DND-41 (cell line): ENCODE measurements around the gene DDX60.

ENCODE experiments used
- ATAC-seq: fragments of 200-7000 bp; cut with Tn5 transposase; 3 replicates; pipeline ENCODE4 v1.9.1; 2021; ENCODE audit warnings: low read depth; ENCODE audit not compliant: insufficient read depth
- DNase-seq: peaks from one replicate; pipeline ENCODE4 v3.0.0-alpha.2; 2020
- H2AFZ ChIP-seq: 2 replicates; pipeline ENCODE4 v1.6.0; 2012; ENCODE audit warnings: low read depth, low read length
- H3K27ac ChIP-seq: 2 replicates; pipeline ENCODE4 v1.5.1; 2012; ENCODE audit warnings: low read length, inconsistent platforms
- H3K27me3 ChIP-seq: fragments of 200-600 bp; sonication (generic); 2 replicates; pipeline ENCODE4 v1.6.0; 2012; ENCODE audit warnings: low read length, mild to moderate bottlenecking, inconsistent platforms; ENCODE audit not compliant: insufficient read depth, poor library complexity
- H3K36me3 ChIP-seq: 2 replicates; pipeline ENCODE4 v1.5.1; 2012; ENCODE audit warnings: low read length, inconsistent platforms; ENCODE audit not compliant: insufficient read depth
- H3K4me1 ChIP-seq: 2 replicates; pipeline ENCODE4 v1.5.1; 2012; ENCODE audit warnings: mild to moderate bottlenecking, low read length; ENCODE audit not compliant: insufficient read depth
- H3K4me2 ChIP-seq: 2 replicates; pipeline ENCODE4 v1.6.0; 2012; ENCODE audit warnings: mild to moderate bottlenecking, moderate library complexity, low read length, inconsistent platforms; ENCODE audit not compliant: insufficient read depth
- H3K4me3 ChIP-seq, 2 experiments: fragments of 200-600 bp in 1 of 2; shearing (Covaris generic) in 1 of 2; 2 replicates each; pipeline ENCODE4 v1.5.1; 2012 to 2016; ENCODE audit warnings: inconsistent platforms in 2 of 2, low read length in 2 of 2, mild to moderate bottlenecking in 2 of 2, low read depth in 1 of 2, moderate library complexity in 1 of 2
- H3K79me2 ChIP-seq: 2 replicates; pipeline ENCODE4 v1.6.0; 2012; ENCODE audit warnings: low read length, inconsistent platforms; ENCODE audit not compliant: insufficient read depth
- H3K9ac ChIP-seq: 2 replicates; pipeline ENCODE4 v1.6.0; 2012; ENCODE audit warnings: low read depth, mild to moderate bottlenecking, inconsistent platforms, low read length, moderate library complexity
- H3K9me3 ChIP-seq: 2 replicates; pipeline ENCODE4 v1.5.1; 2012; ENCODE audit warnings: low read length, moderate library complexity, mild to moderate bottlenecking, inconsistent platforms; ENCODE audit not compliant: insufficient read depth, severe bottlenecking
- H4K20me1 ChIP-seq: 2 replicates; pipeline ENCODE4 v1.6.0; 2012; ENCODE audit warnings: low read length; ENCODE audit not compliant: insufficient read depth
- CTCF ChIP-seq: IDR thresholded peaks from 2 replicates; pipeline ENCODE4 v1.5.1; 2012; ENCODE audit warnings: borderline replicate concordance, low read length, moderate library complexity, mild to moderate bottlenecking; ENCODE audit not compliant: poor library complexity, severe bottlenecking; ENCODE audit errors: extremely low read depth
- EZH2 ChIP-seq: IDR thresholded peaks from 3 replicates; pipeline ENCODE4 v1.6.1; 2012; ENCODE audit warnings: borderline replicate concordance, low read depth, mild to moderate bottlenecking, moderate library complexity, low read length, inconsistent platforms; ENCODE audit not compliant: severe bottlenecking

DDX60 gene

GRCh38 chr4:168275836-168276235 is 42.7 kb downstream of the DDX60 start:
- H3K4me2 ChIP-seq = no peak overlapping the region
- no peak for TF ChIP-seq EZH2
- no peak for TF ChIP-seq CTCF
- H3K27me3 ChIP-seq = no peaks in the 10 kb centered on the region
- no peak overlapping the region for H3K9ac ChIP-seq
- H4K20me1 ChIP-seq = no peaks in the 10 kb centered on the region
- H3K27ac ChIP-seq = no peak overlapping the region
- no peaks in the 10 kb centered on the region for H3K4me1 ChIP-seq
- no peak overlapping the region for H2AFZ ChIP-seq
- no peaks in the 10 kb centered on the region for H3K79me2 ChIP-seq
- no peaks in the 10 kb centered on the region for H3K9me3 ChIP-seq
- H3K36me3 ChIP-seq = peaks cover 45% of the 10 kb centered on the region; the same call in 1 of the 2 replicates
- ATAC-seq (no peak), DNase-seq (no peak)
- H3K4me3 ChIP-seq = no peak overlapping the region

GRCh38 chr4:168274871-168275270 is 43.7 kb downstream of the DDX60 start:
- TF ChIP-seq EZH2 (no peak), CTCF (no peak)
- no peak overlapping the region for H3K4me2 ChIP-seq
- H3K79me2 ChIP-seq = no peaks in the 10 kb centered on the region
- no peaks in the 10 kb centered on the region for H3K9me3 ChIP-seq
- DNase-seq (no peak), ATAC-seq (no peak)
- H3K4me3 ChIP-seq = no peak overlapping the region
- H4K20me1 ChIP-seq = no peaks in the 10 kb centered on the region
- no peak overlapping the region for H3K27ac ChIP-seq
- no peak overlapping the region for H2AFZ ChIP-seq
- H3K36me3 ChIP-seq = peaks cover 39% of the 10 kb centered on the region; the same call in 1 of the 2 replicates
- H3K9ac ChIP-seq = no peak overlapping the region
- H3K4me1 ChIP-seq = no peaks in the 10 kb centered on the region
- H3K27me3 ChIP-seq = no peaks in the 10 kb centered on the region

GRCh38 chr4:168273838-168274237 is 44.7 kb downstream of the DDX60 start:
- no peak overlapping the region for H3K27ac ChIP-seq
- DNase-seq (no peak), ATAC-seq (peak; percentile 49; the same call in 1 of the 3 replicates)
- no peak for TF ChIP-seq CTCF
- no peak for TF ChIP-seq EZH2
- H4K20me1 ChIP-seq = no peaks in the 10 kb centered on the region
- H3K4me1 ChIP-seq = no peaks in the 10 kb centered on the region
- H3K9ac ChIP-seq = no peak overlapping the region
- no peak overlapping the region for H3K4me2 ChIP-seq
- H3K9me3 ChIP-seq = no peaks in the 10 kb centered on the region
- no peak overlapping the region for H2AFZ ChIP-seq
- H3K27me3 ChIP-seq = no peaks in the 10 kb centered on the region
- H3K4me3 ChIP-seq = no peak overlapping the region
- no peaks in the 10 kb centered on the region for H3K79me2 ChIP-seq
- H3K36me3 ChIP-seq = peaks cover 31% of the 10 kb centered on the region; the same call in 1 of the 2 replicates

GRCh38 chr4:168272488-168272887 is 46.1 kb downstream of the DDX60 start:
- Histone ChIP-seq H4K20me1 (no peaks in the 10 kb centered on the region), H3K4me1 (no peaks in the 10 kb centered on the region), H3K9ac (no peak overlapping the region), H3K27me3 (no peaks in the 10 kb centered on the region), H3K36me3 (peaks cover 28% of the 10 kb centered on the region; the same call in 1 of the 2 replicates), H3K79me2 (no peaks in the 10 kb centered on the region), H3K27ac (no peak overlapping the region), H3K4me3 (no peak overlapping the region), H3K9me3 (no peaks in the 10 kb centered on the region), H3K4me2 (no peak overlapping the region), H2AFZ (no peak overlapping the region)
- TF ChIP-seq EZH2 (no peak), CTCF (no peak)
- DNase-seq = peak; percentile 35
- ATAC-seq = peak; percentile 88
